Measurements from ENCODE around the gene MCHR1.

MCHR1 gene

GRCh38 chr22:40727964-40728615 is 48.8 kb downstream of the MCHR1 start:
- DNase-seq = no peak

- peak; percentile 43 for DNase-seq
These were observed 49.5 kb downstream of the MCHR1 start for GRCh38 chr22:40728731-40729189.

- DNase-seq = no peak
These were observed 50.0 kb downstream of the MCHR1 start for GRCh38 chr22:40729284-40729683.

Data from eye (tissue), 1 donor.